GM23338 (cell line): ENCODE measurements around the gene SLIT1.

Experiments
- EZH2 ChIP-seq: fragments of 200-600 bp; sonication (generic); IDR thresholded peaks from one replicate; pipeline ENCODE4 v1.8.0; 2017; ENCODE audit warnings: antibody characterized with exemption, mild to moderate bottlenecking, low read depth; ENCODE audit not compliant: unreplicated experiment
- EZH2phosphoT487 ChIP-seq: fragments of 200-600 bp; sonication (generic); IDR thresholded peaks from one replicate; pipeline ENCODE4 v1.8.1; 2018; ENCODE audit warnings: antibody characterized with exemption; ENCODE audit not compliant: unreplicated experiment

DNA sequence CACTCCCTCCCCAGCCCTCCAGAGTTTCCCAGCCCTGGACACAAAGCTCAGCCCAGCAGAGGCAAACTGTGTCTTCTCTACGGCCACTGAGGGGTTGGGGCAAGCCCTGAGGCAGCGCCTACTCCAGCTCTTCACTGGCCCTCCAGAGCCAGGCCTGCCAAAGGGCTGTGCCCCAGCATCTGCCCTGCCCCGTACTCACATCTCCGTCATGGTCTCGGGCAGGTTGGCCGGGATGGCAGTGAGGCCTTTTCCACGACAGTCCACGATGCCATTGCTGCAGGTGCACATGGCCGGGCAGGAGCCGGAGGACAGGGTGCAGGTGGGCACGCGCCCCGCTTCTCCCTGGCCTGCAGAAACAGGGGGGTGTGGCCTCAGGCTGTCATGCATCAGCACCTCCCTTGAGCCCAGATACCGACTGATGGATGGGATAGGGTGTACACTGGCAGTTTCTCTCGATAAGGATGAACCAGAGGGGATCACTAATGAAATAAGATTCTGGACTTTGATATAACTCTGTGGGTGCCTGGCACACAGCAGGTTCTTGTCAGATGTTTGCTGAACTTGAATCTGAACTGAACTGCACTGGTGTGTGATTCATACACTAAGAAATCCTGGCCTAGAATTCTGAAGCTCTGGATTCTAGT, 125.2 kb downstream of the SLIT1 start:
- no peak for TF ChIP-seq EZH2
- TF ChIP-seq EZH2phosphoT487, result no peak
